Upper lobe of right lung (tissue), 1 donor: ENCODE results near the gene ERBB2. TPM values are rescaled to one million over a fixed set of nuclear protein-coding genes. Genes with fewer than 3 reads are reported as not detected.
"Not testable (repeated sequence)": the region's sequence is repeated elsewhere in the genome, so short reads cannot be mapped to it uniquely, and the experiment has no call there.

ENCODE experiments used
- ATAC-seq: fragments of 200-7000 bp; cut with Tn5 transposase; one replicate; pipeline ENCODE4 v1.9.1; 2020; ENCODE audit warnings: mild to moderate bottlenecking, moderate library complexity
- DNase-seq: peaks from one replicate; pipeline ENCODE4 v3.0.0-alpha.2; 2020
- H3K27ac ChIP-seq: fragments of 200-600 bp; one replicate; pipeline ENCODE4 v1.8.0; 2022
- H3K27me3 ChIP-seq: fragments of 200-600 bp; one replicate; pipeline ENCODE4 v1.8.0; 2022; ENCODE audit warnings: mild to moderate bottlenecking
- H3K36me3 ChIP-seq: fragments of 200-600 bp; one replicate; pipeline ENCODE4 v1.8.0; 2022
- H3K4me1 ChIP-seq: fragments of 200-600 bp; one replicate; pipeline ENCODE4 v1.8.0; 2022
- H3K4me3 ChIP-seq: fragments of 200-600 bp; one replicate; pipeline ENCODE4 v1.8.0; 2022; ENCODE audit warnings: mild to moderate bottlenecking
- H3K9me3 ChIP-seq: fragments of 200-600 bp; one replicate; pipeline ENCODE4 v1.8.0; 2022
- intact Hi-C: fragments of 100-400 bp; cut with DNase I; formaldehyde crosslinking; loops from one replicate; pipeline ENCODE4 v1.11.0; 2022
- total RNA-seq: library from RNA; stranded (reverse); fragmentation: NEBNext Ultra II Directional; extraction: Animal tissue kit (Norgen Biotek cat#: 25700); gene quantifications from one replicate; pipeline ENCODE4 v1.2.1, GENCODE V29; 2021
- TF ChIP-seq, protein P1 (sequence below): fragments of 200-600 bp; IDR thresholded peaks from one replicate; pipeline ENCODE4 v1.8.0; 2022; ENCODE audit warnings: antibody characterized with exemption
- donor health status: DM: no; HTN: yes; CAD: no; lungs with severe emphysema.

The ERBB2 gene
- total RNA-seq, 1 donor from 2014 or later, result 97.5 TPM

GRCh38 chr17:39722965-39723848 is 23.3 kb downstream of the ERBB2 start:
- peak; percentile 42 for ATAC-seq
- H3K36me3 ChIP-seq, result peaks cover 37% of the 10 kb centered on the region

GRCh38 chr17:39724731-39725130 is 24.9 kb downstream of the ERBB2 start:
- Histone ChIP-seq H3K9me3 (no peaks in the 10 kb centered on the region), H3K36me3 (peaks cover 42% of the 10 kb centered on the region), H3K4me3 (no peak overlapping the region), H3K27ac (no peak overlapping the region), H3K27me3 (no peaks in the 10 kb centered on the region), H3K4me1 (peaks cover 9% of the 10 kb centered on the region)
- DNase-seq, result no peak
- TF ChIP-seq, protein P1, sequence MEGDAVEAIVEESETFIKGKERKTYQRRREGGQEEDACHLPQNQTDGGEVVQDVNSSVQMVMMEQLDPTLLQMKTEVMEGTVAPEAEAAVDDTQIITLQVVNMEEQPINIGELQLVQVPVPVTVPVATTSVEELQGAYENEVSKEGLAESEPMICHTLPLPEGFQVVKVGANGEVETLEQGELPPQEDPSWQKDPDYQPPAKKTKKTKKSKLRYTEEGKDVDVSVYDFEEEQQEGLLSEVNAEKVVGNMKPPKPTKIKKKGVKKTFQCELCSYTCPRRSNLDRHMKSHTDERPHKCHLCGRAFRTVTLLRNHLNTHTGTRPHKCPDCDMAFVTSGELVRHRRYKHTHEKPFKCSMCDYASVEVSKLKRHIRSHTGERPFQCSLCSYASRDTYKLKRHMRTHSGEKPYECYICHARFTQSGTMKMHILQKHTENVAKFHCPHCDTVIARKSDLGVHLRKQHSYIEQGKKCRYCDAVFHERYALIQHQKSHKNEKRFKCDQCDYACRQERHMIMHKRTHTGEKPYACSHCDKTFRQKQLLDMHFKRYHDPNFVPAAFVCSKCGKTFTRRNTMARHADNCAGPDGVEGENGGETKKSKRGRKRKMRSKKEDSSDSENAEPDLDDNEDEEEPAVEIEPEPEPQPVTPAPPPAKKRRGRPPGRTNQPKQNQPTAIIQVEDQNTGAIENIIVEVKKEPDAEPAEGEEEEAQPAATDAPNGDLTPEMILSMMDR, result no peak
- intact Hi-C loops, result no loop called here
- no peak for ATAC-seq

More at GRCh38 chr17:39722965-39723848, 23.3 kb downstream of the ERBB2 start:
- no peak overlapping the region for H3K4me3 ChIP-seq
- no peaks in the 10 kb centered on the region for H3K9me3 ChIP-seq
- TF ChIP-seq, protein P1, result no peak
- H3K27me3 ChIP-seq, result no peaks in the 10 kb centered on the region
- no peak overlapping the region for H3K27ac ChIP-seq
- H3K4me1 ChIP-seq, result no peaks in the 10 kb centered on the region
- intact Hi-C loops, result no loop called here
- DNase-seq, result no peak

GRCh38 chr17:39725923-39726322 is 26.1 kb downstream of the ERBB2 start:
- intact Hi-C loops, H3K27me3 ChIP-seq, H3K27ac ChIP-seq, H3K9me3 ChIP-seq, DNase-seq, H3K4me3 ChIP-seq, ATAC-seq: not testable (repeated sequence)
- peaks cover 42% of the 10 kb centered on the region for H3K36me3 ChIP-seq
- peaks cover 13% of the 10 kb centered on the region for H3K4me1 ChIP-seq

GRCh38 chr17:39726617-39727016 is 26.8 kb downstream of the ERBB2 start:
- H3K36me3 ChIP-seq, result peaks cover 41% of the 10 kb centered on the region
- H3K27ac ChIP-seq, result no peak overlapping the region
- intact Hi-C loops, result no loop called here
- TF ChIP-seq, protein P1, result no peak
- no peak for ATAC-seq
- DNase-seq, result no peak
- H3K4me1 ChIP-seq, result peaks cover 15% of the 10 kb centered on the region
- no peaks in the 10 kb centered on the region for H3K9me3 ChIP-seq
- H3K4me3 ChIP-seq, result no peak overlapping the region
- no peaks in the 10 kb centered on the region for H3K27me3 ChIP-seq

GRCh38 chr17:39727556-39727955 is 27.7 kb downstream of the ERBB2 start:
- no peak overlapping the region for H3K4me3 ChIP-seq
- peaks cover 35% of the 10 kb centered on the region for H3K36me3 ChIP-seq
- ATAC-seq (no peak), DNase-seq (no peak)
- TF ChIP-seq, protein P1, result no peak
- intact Hi-C loops, result no loop called here
- peaks cover 15% of the 10 kb centered on the region for H3K4me1 ChIP-seq
- no peaks in the 10 kb centered on the region for H3K9me3 ChIP-seq
- no peaks in the 10 kb centered on the region for H3K27me3 ChIP-seq
- H3K27ac ChIP-seq, result no peak overlapping the region

- intact Hi-C loops, result no loop called here
- Histone ChIP-seq H3K9me3 (no peaks in the 10 kb centered on the region), H3K4me1 (peaks cover 15% of the 10 kb centered on the region), H3K36me3 (peaks cover 35% of the 10 kb centered on the region), H3K27ac (peak overlapping the region; percentile 94), H3K4me3 (peak overlapping the region; percentile 87), H3K27me3 (no peaks in the 10 kb centered on the region)
- DNase-seq (no peak), ATAC-seq (no peak)
- TF ChIP-seq, protein P1, result no peak
These were observed 29.5 kb downstream of the ERBB2 start for GRCh38 chr17:39729280-39729851.
